Heart left ventricle (tissue), 13 donors: ENCODE results near the gene PCSK1.

Experiments used
- CTCF ChIP-seq, 12 donors: fragments of 200-600 bp; sonication (generic) in 4 of 12; IDR thresholded peaks; one replicate each; pipeline versions ENCODE4 v1.5.0 to v1.8.0; 2018 to 2022; ENCODE audit warnings: antibody characterized with exemption in 12 of 12, mild to moderate bottlenecking in 5 of 12
- POLR2A ChIP-seq, 2 donors: fragments of 450-650 bp; IDR thresholded peaks; one replicate each; pipeline ENCODE4 v1.6.1; 2017; ENCODE audit warnings: antibody characterized with exemption in 2 of 2, mild to moderate bottlenecking in 2 of 2, moderate library complexity in 2 of 2
- donor health status: ischemic (EF 13 %, LVEDD 7.1; RV severe dilation, severe dysfunction).
- donor health status: DM: no; HTN: yes; CAD: no.
- donor health status: DM: no; HTN: no; CAD: no.
- donor health status: ischemic (EF 25% LVEDD 6.9; RV normal size, moderate dysfunction).
- donor health status: ischemic (EF 25% LVEDD 5.7; RV mildly dilated, moderate dysfunction).
- donor health status: ischemic (EF 35%, LVEDD 5.7; RV mildly dilated, moderate dysfunction).
- donor health status: nonischemic (EF 11% LVEDD 7.7; RV severe dilation, severe dysfunction).
- donor health status: DM: yes; HTN: yes; CAD: no.
- donor health status: PGD.
- donor health status: ischemic (EF 29% LVEDD 5.4; RV normal size, mild dysfunction).
- donor health status: nonischemic (EF 23%, LVEDD 6.1; RV moderate dilation, normal function).

GRCh38 chr5:96374653-96375052, 58.4 kb downstream of the PCSK1 start:
- TF ChIP-seq CTCF (IDR thresholded peaks at IDR 0.05) (no peak), POLR2A (IDR thresholded peaks at IDR 0.05) (no peak)
